K562 (cell line): Measurements from ENCODE around the gene CCNJL. TPM values are rescaled to one million over a fixed set of nuclear protein-coding genes. Genes with fewer than 3 reads are reported as not detected.
A peak's percentile ranks its signal among the peaks of the same experiment; 100 is the strongest.

Source experiments
- ATAC-seq: fragments of 200-7000 bp; cut with Tn5 transposase; 3 replicates; pipeline ENCODE4 v1.9.1; 2020; ENCODE audit warnings: moderate library complexity
- BruUV-seq: library from RNA; stranded (reverse); fragments of 400-500 nt; replicated peaks from 2 replicates; lab custom pipeline; 2021; lab: Mats Ljungman, UMichigan
- CTCF ChIA-PET: fragments of 300-600 bp; formaldehyde crosslinking; extraction: SDS; loops from one replicate; lab custom pipeline; 2021; ENCODE audit warnings: low intra/inter-chr PET ratio; lab: Yijun Ruan, JAX
- POLR2A ChIA-PET: fragments of 300-600, 350-650 bp; sonication (Branson Sonifier 250); formaldehyde crosslinking; extraction: SDS; loops from one replicate; lab custom pipeline; 2021; ENCODE audit warnings: antibody characterized with exemption, inconsistent platforms; lab: Yijun Ruan, JAX
- DNase-seq, 4 experiments: peaks; one replicate each; pipeline versions ENCODE4 v3.0.0 to v3.0.0-alpha.2; 2011 to 2018; ENCODE audit warnings: low spot score in 3 of 4, mixed read lengths in 3 of 4; ENCODE audit errors: extremely low read depth in 1 of 4
- FAIRE-seq: peaks from 2 replicates; lab custom pipeline; 2011; peaks lifted over from hg19 to GRCh38; lab: Jason Lieb, UNC
- H2AFZ ChIP-seq: 2 replicates; pipeline ENCODE4 v1.6.0; 2011; ENCODE audit warnings: low read depth, low read length, control low read depth, inconsistent platforms
- H3K27ac ChIP-seq: fragments of 200-600 bp; 3 replicates; pipeline ENCODE4 v1.8.0; 2011; ENCODE audit warnings: low read depth, mild to moderate bottlenecking, control low read depth, inconsistent platforms, low read length, moderate library complexity, mixed read lengths; ENCODE audit errors: extremely low read depth
- H3K27me3 ChIP-seq, 2 experiments: fragments of 300-600 bp in 1 of 2; 2 replicates in 1 of 2; 3 replicates in 1 of 2; pipeline versions ENCODE4 v1.6.0 to v1.8.0; 2011; ENCODE audit warnings: inconsistent platforms in 2 of 2, low read length in 2 of 2, mild to moderate bottlenecking in 1 of 2, mixed read lengths in 1 of 2, moderate library complexity in 1 of 2; ENCODE audit not compliant: control insufficient read depth in 2 of 2, insufficient read depth in 2 of 2
- H3K36me3 ChIP-seq: fragments of 300-600 bp; 3 replicates; pipeline ENCODE4 v1.8.0; 2011; ENCODE audit warnings: mild to moderate bottlenecking, low read length, inconsistent platforms; ENCODE audit not compliant: control insufficient read depth, insufficient read depth
- H3K4me1 ChIP-seq, 2 experiments: fragments of 200-600 bp in 1 of 2; replicated peaks in 1 of 2; 2 replicates in 1 of 2; 3 replicates in 1 of 2; pipeline versions ENCODE4 v1.5.1 to v1.8.0; 2011; ENCODE audit warnings: inconsistent platforms in 2 of 2, low read length in 2 of 2, mild to moderate bottlenecking in 1 of 2, mixed read lengths in 1 of 2, moderate library complexity in 1 of 2; ENCODE audit not compliant: control insufficient read depth in 2 of 2, insufficient read depth in 2 of 2
- H3K4me2 ChIP-seq: 2 replicates; pipeline ENCODE4 v1.6.1; 2011; ENCODE audit warnings: low read length, control low read depth, inconsistent platforms, mixed read lengths; ENCODE audit not compliant: insufficient read depth
- H3K4me3 ChIP-seq: fragments of 200-600 bp; sonication (generic), shearing (Covaris generic); 2 replicates; pipeline ENCODE4 v1.5.1; 2016; ENCODE audit warnings: control low read depth, inconsistent platforms
- H3K79me2 ChIP-seq: fragments of 200-600 bp; 3 replicates; pipeline ENCODE4 v1.8.0; 2011; ENCODE audit warnings: low read length, inconsistent platforms; ENCODE audit not compliant: control insufficient read depth, insufficient read depth
- H3K9ac ChIP-seq, 2 experiments: 2 replicates each; pipeline versions ENCODE4 v1.6.0 to v1.6.1; 2011; ENCODE audit warnings: low read depth in 2 of 2, low read length in 2 of 2, control low read depth in 1 of 2, inconsistent platforms in 1 of 2, mild to moderate bottlenecking in 1 of 2, mixed read lengths in 1 of 2; ENCODE audit not compliant: insufficient read depth in 1 of 2
- H3K9me1 ChIP-seq: one replicate; pipeline ENCODE4 v1.6.0; 2011; ENCODE audit warnings: inconsistent platforms, mild to moderate bottlenecking, low read length, moderate library complexity; ENCODE audit not compliant: control insufficient read depth, insufficient read depth
- H3K9me3 ChIP-seq: replicated peaks from 2 replicates; pipeline ENCODE4 v1.5.1; 2011; ENCODE audit warnings: low read depth, low read length, inconsistent platforms; ENCODE audit not compliant: control insufficient read depth, insufficient read depth
- H4K20me1 ChIP-seq: replicated peaks from 2 replicates; pipeline ENCODE4 v1.6.1; 2011; ENCODE audit warnings: low read length, inconsistent platforms, mixed read lengths; ENCODE audit not compliant: control insufficient read depth, insufficient read depth
- ATF3 ChIP-seq, 2 experiments: fragments of 450-650 bp in 1 of 2; sonication (generic) in 1 of 2; formaldehyde crosslinking in 1 of 2; IDR thresholded peaks in 1 of 2; conservative IDR thresholded peaks in 1 of 2; 2 replicates each; pipeline versions ENCODE4 v1.6.1 to v1.8.1; 2016 to 2023; ENCODE audit warnings: mild to moderate bottlenecking in 2 of 2, moderate library complexity in 2 of 2, inconsistent platforms in 1 of 2, missing genetic modification reagents in 1 of 2
- CBFA2T3 ChIP-seq: fragments of 450-650 bp; IDR thresholded peaks from 2 replicates; pipeline ENCODE4 v1.6.1; 2017
- CEBPB ChIP-seq: fragments of 450-650 bp; IDR thresholded peaks from 2 replicates; pipeline ENCODE4 v1.6.1; 2016; ENCODE audit warnings: missing genetic modification characterization, missing compliant biosample characterization
- DDX20 ChIP-seq: fragments of 450-650 bp; IDR thresholded peaks from 2 replicates; pipeline ENCODE4 v1.6.1; 2016; ENCODE audit warnings: missing genetic modification characterization, low read depth, mild to moderate bottlenecking, missing compliant biosample characterization, moderate library complexity
- FUS ChIP-seq: fragments of 200-400 bp; formaldehyde crosslinking; optimal IDR thresholded peaks from 2 replicates; pipeline ENCODE3; 2017; ENCODE audit warnings: low read depth, low read length
- GTF2F1 ChIP-seq: IDR thresholded peaks from 2 replicates; pipeline ENCODE4 v1.6.1; 2011; ENCODE audit warnings: low read depth, low read length, improper control_type of control experiment
- HCFC1 ChIP-seq: IDR thresholded peaks from 2 replicates; pipeline ENCODE4 v1.6.1; 2012; ENCODE audit warnings: low read depth, low read length, improper control_type of control experiment
- HNRNPL ChIP-seq: fragments of 200-400 bp; formaldehyde crosslinking; IDR thresholded peaks from 2 replicates; pipeline ENCODE4 v1.6.1; 2017; ENCODE audit warnings: low read depth, mild to moderate bottlenecking, low read length
- MAFG ChIP-seq: fragments of 450-650 bp; conservative IDR thresholded peaks from 2 replicates; pipeline ENCODE4 v1.6.1; 2016; ENCODE audit warnings: missing genetic modification characterization, missing compliant biosample characterization
- MECOM ChIP-seq: fragments of 250-450 bp; sonication (Bioruptor Pico); IDR thresholded peaks from 2 replicates; pipeline ENCODE4 v1.8.0; 2022; ENCODE audit warnings: inconsistent platforms
- MTA1 ChIP-seq: fragments of 450-650 bp; IDR thresholded peaks from 2 replicates; pipeline ENCODE4 v1.6.1; 2017; ENCODE audit warnings: borderline replicate concordance
- MYC ChIP-seq, 2 experiments: fragments of 250-450 bp in 1 of 2; sonication (Bioruptor Pico) in 1 of 2; IDR thresholded peaks; 2 replicates each; pipeline versions ENCODE4 v1.5.1 to v1.6.1; 2012 to 2021; ENCODE audit warnings: low read depth in 2 of 2, borderline replicate concordance in 1 of 2, improper control_type of control experiment in 1 of 2, low read length in 1 of 2, mild to moderate bottlenecking in 1 of 2, moderate library complexity in 1 of 2
- NFIC ChIP-seq: fragments of 450-650 bp; IDR thresholded peaks from 2 replicates; pipeline ENCODE4 v1.6.1; 2017; ENCODE audit warnings: mild to moderate bottlenecking, inconsistent platforms
- POLR2B ChIP-seq: fragments of 450-650 bp; IDR thresholded peaks from 2 replicates; pipeline ENCODE4 v1.6.1; 2018; ENCODE audit warnings: low read depth; ENCODE audit not compliant: partially characterized antibody
- POLR2H ChIP-seq: IDR thresholded peaks from 2 replicates; pipeline ENCODE4 v1.6.1; 2016; ENCODE audit warnings: missing genetic modification characterization, low read depth, mild to moderate bottlenecking, control low read depth, missing compliant biosample characterization, moderate library complexity
- RCOR1 ChIP-seq, 2 experiments: IDR thresholded peaks; 2 replicates each; pipeline ENCODE4 v1.6.1; 2012; ENCODE audit warnings: low read depth in 2 of 2, low read length in 2 of 2, borderline replicate concordance in 1 of 2, improper control_type of control experiment in 1 of 2
- RFX7 ChIP-seq: fragments of 250-450 bp; sonication (Bioruptor Pico); IDR thresholded peaks from 2 replicates; pipeline ENCODE4 v1.5.1; 2021; ENCODE audit warnings: mild to moderate bottlenecking
- SNRNP70 ChIP-seq: fragments of 200-400 bp; formaldehyde crosslinking; optimal IDR thresholded peaks from 2 replicates; pipeline ENCODE3; 2017; ENCODE audit warnings: low read depth, low read length
- TCF15 ChIP-seq: fragments of 250-450 bp; sonication (Bioruptor Pico); IDR thresholded peaks from 2 replicates; pipeline ENCODE4 v1.8.0; 2022; ENCODE audit warnings: moderate library complexity, mild to moderate bottlenecking, inconsistent platforms
- YBX1 ChIP-seq: fragments of 450-650 bp; IDR thresholded peaks from 2 replicates; pipeline ENCODE4 v1.7.1; 2016; ENCODE audit warnings: mild to moderate bottlenecking
- ZFP1 ChIP-seq: fragments of 450-650 bp; formaldehyde crosslinking; IDR thresholded peaks from 2 replicates; pipeline ENCODE4 v1.4.0; 2020; ENCODE audit warnings: mild to moderate bottlenecking, mixed read lengths
- ZNF124 ChIP-seq: sonication (generic); formaldehyde crosslinking; IDR thresholded peaks from 2 replicates; pipeline ENCODE4 v1.8.1; 2022; ENCODE audit warnings: missing genetic modification reagents
- ZNF24 ChIP-seq: fragments of 450-650 bp; IDR thresholded peaks from 2 replicates; pipeline ENCODE4 v1.6.1; 2016
- ZNF253 ChIP-seq: fragments of 250-450 bp; sonication (Bioruptor Pico); conservative IDR thresholded peaks from 2 replicates; pipeline ENCODE4 v1.6.1; 2021; ENCODE audit warnings: mild to moderate bottlenecking
- ZNF561 ChIP-seq: fragments of 450-650 bp; formaldehyde crosslinking; conservative IDR thresholded peaks from 2 replicates; pipeline ENCODE4 v1.4.0; 2020; ENCODE audit warnings: mild to moderate bottlenecking, moderate library complexity
- ZNF830 ChIP-seq: fragments of 250-450 bp; sonication (Bioruptor Pico); IDR thresholded peaks from 2 replicates; pipeline ENCODE4 v1.5.0; 2021; ENCODE audit warnings: mild to moderate bottlenecking
- WGBS: fragments of 100-300 bp; shearing (Covaris generic); methylation state at CpG from one replicate; pipeline ENCODE4 v1.1.6; 2016; ENCODE audit warnings: low coverage, mixed read lengths; ENCODE audit not compliant: insufficient coverage; ENCODE audit errors: missing lambda C conversion rate; 5-methylcytosine and 5-hydroxymethylcytosine counted together
- in situ Hi-C: fragments of 300-500 bp; cut with MboI; formaldehyde crosslinking; loops from 4 replicates; pipeline ENCODE4 v1.15.0; 2018; ENCODE audit warnings: inconsistent platforms, mixed read lengths
- intact Hi-C: fragments of 100-400 bp; cut with micrococcal nuclease; formaldehyde crosslinking; loops from 2 replicates; pipeline ENCODE4 v1.14.2; 2022
- polyA plus RNA-seq, 8 experiments: library from polyadenylated mRNA; depleted of rRNA in 4 of 8; stranded (reverse) in 5 of 8; unstranded in 3 of 8; fragments of >200 nt; fragmentation: Nextera tagmentation in 2 of 8; fragmentation: Illumina TruSeq in 1 of 8; extraction: Ambion mirVana in 2 of 8; extraction: Trizol in 1 of 8; gene quantifications; 2 replicates each; pipeline versions ENCODE4 v1.2.1 to v1.2.3, GENCODE V29; 2011 to 2014; ENCODE audit warnings: inconsistent platforms in 1 of 8, missing spikeins in 1 of 8
- total RNA-seq, 7 experiments: library from RNA; depleted of rRNA in 6 of 7; stranded (reverse); fragments of >200 nt in 6 of 7; fragmentation: Illumina TruSeq in 2 of 7; extraction: Trizol in 2 of 7; gene quantifications; 2 replicates each; pipeline versions ENCODE4 v1.2.1 to v1.2.3, GENCODE V29; 2011 to 2021; ENCODE audit warnings: low replicate concordance in 1 of 7

The CCNJL gene
- total and polyA plus RNA-seq, 9 of the 15 experiments (the other 6 are each of a cell fraction or from before 2014, with no cell fraction given): 0.04 TPM; not detected in 8

- H3K4me3 ChIP-seq: no peak overlapping the region
- intact Hi-C loops: no loop called here
- peaks cover 51 to 63% of the 10 kb centered on the region in 2 experiments for H3K27me3 ChIP-seq
- H3K79me2 ChIP-seq: no peaks in the 10 kb centered on the region
- H3K9me3 ChIP-seq: no peaks in the 10 kb centered on the region
- H3K9me1 ChIP-seq: no peaks in the 10 kb centered on the region
- ChIA-PET CTCF (interaction anchor here (0.6 to 0.7 kb wide), 3 partner anchors 82 to 117 kb away, joined by 3 to 7 read pairs (median 4); no protein-coding TSS in a partner anchor), POLR2A (interaction anchor here (0.6 to 1.2 kb wide), 4 partner anchors 13 to 41 kb away, joined by 3 read pairs; no protein-coding TSS in a partner anchor)
- WGBS: 5% methylated on average over 10 of the region's 10 CpGs
- no TSS peak for BruUV-seq
- no peak overlapping the region for H2AFZ ChIP-seq
- in situ Hi-C loops: no loop called here
- H4K20me1 ChIP-seq: no peaks in the 10 kb centered on the region
- FAIRE-seq (peak; percentile 55), ATAC-seq (peak; percentile 81), DNase-seq (peak in 1 of 4 experiments; percentile 18)
- no peaks in the 10 kb centered on the region for H3K36me3 ChIP-seq
- H3K4me2 ChIP-seq: no peak overlapping the region; the same call in 1 of the 2 replicates
- H3K27ac ChIP-seq: no peak overlapping the region
- no peak overlapping the region for H3K9ac ChIP-seq
- H3K4me1 ChIP-seq: no peaks in the 10 kb centered on the region; a peak in 1 of 5 replicates
- TF ChIP-seq ZNF24 (no peak), ATF3 (IDR thresholded peaks at IDR 0.05) (peak; percentile 30; the same call in 1 of the 2 replicates), ATF3 (CRISPR knock-in tag; conservative IDR thresholded peaks at IDR 0.05) (no peak), YBX1 (no peak), ZFP1 (CRISPR knock-in tag) (no peak), FUS (no peak), RFX7 (CRISPR knock-in tag) (no peak), ZNF830 (CRISPR knock-in tag) (no peak), CEBPB (tag) (peak; percentile 96), MECOM (CRISPR knock-in tag) (peak; percentile 34; the same call in 1 of the 2 replicates), TCF15 (CRISPR knock-in tag) (no peak), CBFA2T3 (no peak), NFIC (no peak), POLR2B (no peak), SNRNP70 (no peak), POLR2H (no peak), MYC (IDR thresholded peaks at IDR 0.05; ENCODE audit: low read depth, low read length) (no peak), MYC (CRISPR knock-in tag; IDR thresholded peaks at IDR 0.05; ENCODE audit: borderline replicate concordance, low read depth) (no peak), RCOR1 (IDR thresholded peaks at IDR 0.05; ENCODE audit: borderline replicate concordance in 1 of 2, low read depth in 2 of 2, low read length in 2 of 2) (peak in 1 of 2 experiments; percentile 68; a peak in 1 of 4 replicates), HNRNPL (no peak), ZNF561 (CRISPR knock-in tag) (no peak), GTF2F1 (no peak), MTA1 (no peak), MAFG (tag) (no peak), DDX20 (tag) (no peak), ZNF124 (no peak), ZNF253 (no peak), HCFC1 (no peak)
Observed at GRCh38 chr5:160298189-160298588, 14.2 kb downstream of the CCNJL start.
